Thyroid gland (tissue), 4 donors: Measurements from ENCODE around the gene AAMP.

Experiments used
- CTCF ChIP-seq, 6 experiments: fragments of 200-600 bp in 3 of 6; fragments of 450-650 bp in 3 of 6; sonication (generic) in 3 of 6; IDR thresholded peaks; one replicate each; pipeline ENCODE4 v1.5.1; 2016 to 2019; ENCODE audit warnings: antibody characterized with exemption in 6 of 6, mild to moderate bottlenecking in 2 of 6, inconsistent platforms in 1 of 6, moderate library complexity in 1 of 6
- POLR2A ChIP-seq, 2 donors: fragments of 450-650 bp; IDR thresholded peaks; one replicate each; pipeline ENCODE4 v1.6.1; 2017; ENCODE audit warnings: antibody characterized with exemption in 2 of 2, mild to moderate bottlenecking in 2 of 2, moderate library complexity in 1 of 2

GRCh38 chr2:218253232-218253625 is 16.7 kb downstream of the AAMP start:
- TF ChIP-seq CTCF (IDR thresholded peaks at IDR 0.05) (no peak), POLR2A (IDR thresholded peaks at IDR 0.05) (no peak)
